B cell (primary cell): ENCODE results near the gene NECTIN4. TPM values are rescaled to one million over a fixed set of nuclear protein-coding genes. Genes with fewer than 3 reads are reported as not detected.
A peak's percentile ranks its signal among the peaks of the same experiment; 100 is the strongest.

Experiments
- ATAC-seq: fragments of 200-7000 bp; cut with Tn5 transposase; one replicate; pipeline ENCODE4 v1.10.0; 2021; ENCODE audit warnings: low read depth, mild to moderate bottlenecking, moderate number of reproducible peaks, moderate library complexity
- CTCF ChIA-PET: fragments of 350-600 bp; sonication (Branson Sonifier 250); formaldehyde crosslinking; loops from one replicate; lab custom pipeline; 2021; ENCODE audit warnings: antibody characterized with exemption, inconsistent platforms; lab: Charles Lee
- POLR2A ChIA-PET: fragments of 350-600 bp; sonication (Branson Sonifier 250); formaldehyde crosslinking; loops from one replicate; lab custom pipeline; 2021; ENCODE audit warnings: antibody characterized with exemption; lab: Charles Lee
- DNase-seq: peaks from one replicate; pipeline ENCODE4 v3.0.0; 2013
- H2AFZ ChIP-seq: 2 replicates; pipeline ENCODE4 v1.6.1; 2012; ENCODE audit warnings: mild to moderate bottlenecking, low read depth, low read length; ENCODE audit not compliant: insufficient read depth, poor library complexity, severe bottlenecking
- H3K27ac ChIP-seq, 2 donors: 1 replicate in 1 of 2; 2 replicates in 1 of 2; pipeline ENCODE4 v1.5.1; 2012 to 2013; ENCODE audit warnings: low read length in 2 of 2, mild to moderate bottlenecking in 2 of 2, moderate library complexity in 1 of 2
- H3K27me3 ChIP-seq, 4 experiments: fragments of 200-600 bp in 1 of 4; sonication (generic) in 1 of 4; replicated peaks in 1 of 4; 1 replicate in 2 of 4; 2 replicates in 2 of 4; pipeline versions ENCODE4 v1.6.1 to v1.7.0; 2013 to 2016; ENCODE audit warnings: low read length in 3 of 4, mild to moderate bottlenecking in 2 of 4, mixed read lengths in 1 of 4, moderate library complexity in 1 of 4; ENCODE audit not compliant: insufficient read depth in 4 of 4, control insufficient read depth in 3 of 4; ENCODE audit errors: control extremely low read depth in 1 of 4
- H3K36me3 ChIP-seq, 2 experiments: replicated peaks in 1 of 2; 1 replicate in 1 of 2; 2 replicates in 1 of 2; pipeline versions ENCODE4 v1.6.1 to v1.7.1; 2013; ENCODE audit warnings: low read length in 1 of 2; ENCODE audit not compliant: insufficient read depth in 2 of 2, control insufficient read depth in 1 of 2; ENCODE audit errors: control extremely low read depth in 1 of 2, extremely low read depth in 1 of 2
- H3K4me1 ChIP-seq, 2 donors: fragments of 200-600 bp in 1 of 2; sonication (generic) in 1 of 2; 1 replicate in 1 of 2; 2 replicates in 1 of 2; pipeline versions ENCODE4 v1.5.1 to v1.6.1; 2013 to 2017; ENCODE audit warnings: low read length in 2 of 2; ENCODE audit not compliant: control insufficient read depth in 2 of 2, insufficient read depth in 2 of 2
- H3K4me2 ChIP-seq: replicated peaks from 2 replicates; pipeline ENCODE3; 2012; ENCODE audit warnings: mild to moderate bottlenecking, low read depth, low read length; ENCODE audit not compliant: poor library complexity, severe bottlenecking
- H3K4me3 ChIP-seq, 5 experiments: fragments of 200-600 bp in 1 of 5; sonication (generic) in 1 of 5; 1 replicate in 3 of 5; 2 replicates in 2 of 5; pipeline versions ENCODE4 v1.5.1 to v1.7.0; 2011 to 2016; ENCODE audit warnings: low read length in 4 of 5, mild to moderate bottlenecking in 4 of 5, low read depth in 2 of 5, control low read depth in 1 of 5, moderate library complexity in 1 of 5; ENCODE audit not compliant: insufficient read depth in 1 of 5; ENCODE audit errors: control extremely low read depth in 1 of 5, extremely low read depth in 1 of 5
- H3K79me2 ChIP-seq: fragments of 200-600 bp; sonication (generic); one replicate; pipeline ENCODE4 v1.6.0; 2016; ENCODE audit warnings: low read length; ENCODE audit not compliant: control insufficient read depth, insufficient read depth
- H3K9ac ChIP-seq: fragments of 200-600 bp; sonication (generic); 2 replicates; pipeline ENCODE4 v1.6.1; 2017; ENCODE audit warnings: mild to moderate bottlenecking, low read length, moderate library complexity
- H3K9me3 ChIP-seq, 3 donors: one replicate each; pipeline versions ENCODE4 v1.6.1 to v1.7.1; 2013; ENCODE audit warnings: low read length in 2 of 3; ENCODE audit not compliant: control insufficient read depth in 2 of 3, insufficient read depth in 1 of 3; ENCODE audit errors: control extremely low read depth in 1 of 3
- H4K20me1 ChIP-seq: 2 replicates; pipeline ENCODE4 v1.6.0; 2012; ENCODE audit warnings: mild to moderate bottlenecking, low read length; ENCODE audit not compliant: insufficient read depth, control insufficient read depth, poor library complexity, severe bottlenecking
- H3K27ac Mint-ChIP-seq: one replicate; pipeline ENCODE4 v1.8.0; 2021; ENCODE audit warnings: mixed read lengths
- H3K27me3 Mint-ChIP-seq: one replicate; pipeline ENCODE4 v1.8.0; 2021; ENCODE audit warnings: mixed read lengths
- H3K4me1 Mint-ChIP-seq: one replicate; pipeline ENCODE4 v1.8.0; 2021; ENCODE audit warnings: mixed read lengths
- H3K4me3 Mint-ChIP-seq: one replicate; pipeline ENCODE4 v1.8.0; 2021; ENCODE audit warnings: mixed read lengths
- H3K9me3 Mint-ChIP-seq: one replicate; pipeline ENCODE4 v1.8.0; 2022; ENCODE audit warnings: mixed read lengths; ENCODE audit not compliant: insufficient read depth
- EZH2 ChIP-seq: IDR thresholded peaks from 2 replicates; pipeline ENCODE4 v1.6.1; 2012; ENCODE audit warnings: borderline replicate concordance, low read depth, mild to moderate bottlenecking, moderate library complexity, low read length; ENCODE audit not compliant: insufficient read depth, poor library complexity, severe bottlenecking
- WGBS: methylation state at CpG from one replicate; pipeline ENCODE4 v1.1.5; 2013; ENCODE audit warnings: missing lambda C conversion rate; ENCODE audit not compliant: insufficient coverage; 5-methylcytosine and 5-hydroxymethylcytosine counted together
- intact Hi-C: fragments of 100-400 bp; cut with micrococcal nuclease; formaldehyde crosslinking; loops from one replicate; pipeline ENCODE4 v1.10.0; 2022
- polyA plus RNA-seq: library from polyadenylated mRNA; depleted of rRNA; stranded (reverse); fragments of >200 nt; gene quantifications from 2 replicates; pipeline ENCODE4 v1.2.3, GENCODE V29; 2012
- total RNA-seq, 2 donors: library from RNA; stranded (reverse); fragments of 120-200 nt in 1 of 2; gene quantifications; 1 replicate in 1 of 2; 2 replicates in 1 of 2; pipeline versions ENCODE4 v1.2.3 to v1.2.4, GENCODE V29; 2013 to 2022
- TF ChIP-seq, protein P1 (sequence below): fragments of 200-600 bp; IDR thresholded peaks from one replicate; pipeline ENCODE4 v1.8.0; 2022; ENCODE audit warnings: antibody characterized with exemption, mild to moderate bottlenecking

NECTIN4 gene
- total and polyA plus RNA-seq, 2 donors (not counting 1 experiment from before 2014, with no cell fraction given): not detected

DNA sequence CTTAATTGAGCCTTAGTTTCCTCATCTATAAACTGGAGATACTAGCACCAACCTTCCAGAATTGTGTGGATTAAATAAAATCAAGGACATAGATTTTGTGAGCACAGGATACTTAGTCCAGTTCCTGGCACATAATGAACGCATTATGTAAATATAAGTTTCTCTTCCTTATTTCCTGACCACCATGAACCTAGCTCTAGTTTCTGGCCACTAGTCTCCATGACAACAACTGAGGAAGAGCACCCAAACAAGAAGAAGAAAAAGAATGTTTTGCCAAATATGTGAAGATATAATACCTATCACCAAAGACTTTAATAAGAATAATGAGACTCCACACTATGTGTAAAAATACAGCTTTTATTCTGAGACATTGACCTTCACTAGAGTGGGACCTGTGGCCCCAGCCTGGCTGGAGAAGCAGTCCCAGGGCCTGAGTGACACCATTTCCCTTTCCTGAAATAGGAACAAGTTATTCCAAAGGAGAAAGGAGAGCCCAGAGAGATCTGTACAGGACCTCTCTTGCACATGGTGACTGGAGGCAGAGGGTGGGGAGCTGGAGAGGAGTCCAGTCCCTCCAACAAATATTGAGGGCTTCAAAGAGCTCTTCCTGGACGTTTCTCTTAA is 42.6 kb downstream of the NECTIN4 start:
- POLR2A ChIA-PET: interaction anchor here (0.6 to 5.1 kb wide), 10 partner anchors 8 to 119 kb away, joined by 3 to 108 read pairs (median 5); partner anchors contain the start of genes ARHGAP30, DEDD, F11R and PPOX
- no peaks in the 10 kb centered on the region for H3K9me3 Mint-ChIP-seq
- CTCF ChIA-PET: interaction anchor here (0.7 to 10.4 kb wide), 18 partner anchors 7 to 375 kb away, joined by 3 to 127 read pairs (median 6); partner anchors contain the start of genes ARHGAP30, DEDD, F11R and KLHDC9
- no peaks in the 10 kb centered on the region for H3K27me3 Mint-ChIP-seq
- H3K9me3 ChIP-seq: no peaks in the 10 kb centered on the region
- H3K4me1 ChIP-seq: peaks cover 41 to 60% of the 10 kb centered on the region in 2 donors
- H3K27ac ChIP-seq: peak overlapping the region; percentile 99
- peak overlapping the region; percentile 70 for H2AFZ ChIP-seq
- TF ChIP-seq, protein P1, sequence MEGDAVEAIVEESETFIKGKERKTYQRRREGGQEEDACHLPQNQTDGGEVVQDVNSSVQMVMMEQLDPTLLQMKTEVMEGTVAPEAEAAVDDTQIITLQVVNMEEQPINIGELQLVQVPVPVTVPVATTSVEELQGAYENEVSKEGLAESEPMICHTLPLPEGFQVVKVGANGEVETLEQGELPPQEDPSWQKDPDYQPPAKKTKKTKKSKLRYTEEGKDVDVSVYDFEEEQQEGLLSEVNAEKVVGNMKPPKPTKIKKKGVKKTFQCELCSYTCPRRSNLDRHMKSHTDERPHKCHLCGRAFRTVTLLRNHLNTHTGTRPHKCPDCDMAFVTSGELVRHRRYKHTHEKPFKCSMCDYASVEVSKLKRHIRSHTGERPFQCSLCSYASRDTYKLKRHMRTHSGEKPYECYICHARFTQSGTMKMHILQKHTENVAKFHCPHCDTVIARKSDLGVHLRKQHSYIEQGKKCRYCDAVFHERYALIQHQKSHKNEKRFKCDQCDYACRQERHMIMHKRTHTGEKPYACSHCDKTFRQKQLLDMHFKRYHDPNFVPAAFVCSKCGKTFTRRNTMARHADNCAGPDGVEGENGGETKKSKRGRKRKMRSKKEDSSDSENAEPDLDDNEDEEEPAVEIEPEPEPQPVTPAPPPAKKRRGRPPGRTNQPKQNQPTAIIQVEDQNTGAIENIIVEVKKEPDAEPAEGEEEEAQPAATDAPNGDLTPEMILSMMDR: no peak
- no peak for TF ChIP-seq EZH2
- peak overlapping the region; percentile 99 for H3K4me3 Mint-ChIP-seq
- H3K4me2 ChIP-seq: peak overlapping the region; percentile 92
- peak; percentile 22 for ATAC-seq
- H4K20me1 ChIP-seq: no peaks in the 10 kb centered on the region
- peaks cover 61% of the 10 kb centered on the region for H3K4me1 Mint-ChIP-seq
- peaks cover 4 to 62% of the 10 kb centered on the region in 2 experiments for H3K36me3 ChIP-seq
- H3K4me3 ChIP-seq: peak overlapping the region; percentile 67 to 100 (median 95)
- WGBS: no CpG with 5 or more reads among the region's 2 CpGs
- peak overlapping the region; percentile 95 for H3K9ac ChIP-seq
- peak; percentile 86 for DNase-seq
- intact Hi-C loops: loop anchor here (1.0 to 10.0 kb wide), 5 partner anchors 8 to 1122 kb away; partner anchors contain the start of genes COPA, NCSTN, TAGLN2 and TSTD1
- H3K27me3 ChIP-seq: no peaks in the 10 kb centered on the region
- H3K79me2 ChIP-seq: peaks cover 48% of the 10 kb centered on the region
- peak overlapping the region; percentile 100 for H3K27ac Mint-ChIP-seq
